ENCODE measurements around the gene EZR.
A peak's percentile ranks its signal among the peaks of the same experiment; 100 is the strongest.

The EZR gene

DNA sequence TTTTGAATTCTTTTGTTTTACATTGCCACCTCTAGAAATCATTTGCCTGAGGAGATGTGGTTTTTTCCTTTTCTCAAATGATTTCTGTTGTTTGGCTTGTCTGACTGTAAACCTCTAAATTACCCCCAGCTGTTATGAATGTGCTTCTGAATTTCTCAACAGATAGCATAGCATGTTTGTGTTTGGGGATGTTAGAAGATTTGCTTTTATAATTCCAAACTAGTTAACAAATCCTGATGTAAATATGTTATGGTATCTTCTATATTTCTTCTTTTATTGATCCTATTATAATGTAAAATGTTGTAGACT lies 31.6 kb upstream of the EZR start:
- no peak overlapping the region for H3K4me3 ChIP-seq (ENCODE audit: low read depth, low read length, poor library complexity, severe bottlenecking)
- no peaks in the 10 kb centered on the region for H3F3A ChIP-seq (ENCODE audit: insufficient read depth, low read length)
- H3K79me2 ChIP-seq (ENCODE audit: insufficient read depth, low read length), result no peaks in the 10 kb centered on the region
- TF ChIP-seq, protein P1, sequence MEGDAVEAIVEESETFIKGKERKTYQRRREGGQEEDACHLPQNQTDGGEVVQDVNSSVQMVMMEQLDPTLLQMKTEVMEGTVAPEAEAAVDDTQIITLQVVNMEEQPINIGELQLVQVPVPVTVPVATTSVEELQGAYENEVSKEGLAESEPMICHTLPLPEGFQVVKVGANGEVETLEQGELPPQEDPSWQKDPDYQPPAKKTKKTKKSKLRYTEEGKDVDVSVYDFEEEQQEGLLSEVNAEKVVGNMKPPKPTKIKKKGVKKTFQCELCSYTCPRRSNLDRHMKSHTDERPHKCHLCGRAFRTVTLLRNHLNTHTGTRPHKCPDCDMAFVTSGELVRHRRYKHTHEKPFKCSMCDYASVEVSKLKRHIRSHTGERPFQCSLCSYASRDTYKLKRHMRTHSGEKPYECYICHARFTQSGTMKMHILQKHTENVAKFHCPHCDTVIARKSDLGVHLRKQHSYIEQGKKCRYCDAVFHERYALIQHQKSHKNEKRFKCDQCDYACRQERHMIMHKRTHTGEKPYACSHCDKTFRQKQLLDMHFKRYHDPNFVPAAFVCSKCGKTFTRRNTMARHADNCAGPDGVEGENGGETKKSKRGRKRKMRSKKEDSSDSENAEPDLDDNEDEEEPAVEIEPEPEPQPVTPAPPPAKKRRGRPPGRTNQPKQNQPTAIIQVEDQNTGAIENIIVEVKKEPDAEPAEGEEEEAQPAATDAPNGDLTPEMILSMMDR (IDR thresholded peaks at IDR 0.05; ENCODE audit: low read length), result no peak
- TF ChIP-seq EZH2 (IDR thresholded peaks at IDR 0.05; ENCODE audit: borderline replicate concordance, low read length), result no peak
- no peak overlapping the region for H2AFZ ChIP-seq (ENCODE audit: low read length)
- no peaks in the 10 kb centered on the region for H3K9me3 ChIP-seq (ENCODE audit: low read length)
- no peak overlapping the region for H3K4me2 ChIP-seq (ENCODE audit: low read length)
- no peaks in the 10 kb centered on the region for H3K27me3 ChIP-seq (ENCODE audit: insufficient read depth, low read length)
- H3K36me3 ChIP-seq (ENCODE audit: insufficient read depth, low read length), result no peaks in the 10 kb centered on the region
- H3K9me2 ChIP-seq (ENCODE audit: low read depth, low read length), result no peaks in the 10 kb centered on the region
- H3K9ac ChIP-seq (ENCODE audit: low read length), result no peak overlapping the region
- H3K27ac ChIP-seq (ENCODE audit: low read depth, low read length, poor library complexity, severe bottlenecking), result no peak overlapping the region
- H3K4me1 ChIP-seq (ENCODE audit: insufficient read depth, low read length, severe bottlenecking), result peaks cover 52% of the 10 kb centered on the region
- no peaks in the 10 kb centered on the region for H4K20me1 ChIP-seq (ENCODE audit: insufficient read depth, low read length)

DNA sequence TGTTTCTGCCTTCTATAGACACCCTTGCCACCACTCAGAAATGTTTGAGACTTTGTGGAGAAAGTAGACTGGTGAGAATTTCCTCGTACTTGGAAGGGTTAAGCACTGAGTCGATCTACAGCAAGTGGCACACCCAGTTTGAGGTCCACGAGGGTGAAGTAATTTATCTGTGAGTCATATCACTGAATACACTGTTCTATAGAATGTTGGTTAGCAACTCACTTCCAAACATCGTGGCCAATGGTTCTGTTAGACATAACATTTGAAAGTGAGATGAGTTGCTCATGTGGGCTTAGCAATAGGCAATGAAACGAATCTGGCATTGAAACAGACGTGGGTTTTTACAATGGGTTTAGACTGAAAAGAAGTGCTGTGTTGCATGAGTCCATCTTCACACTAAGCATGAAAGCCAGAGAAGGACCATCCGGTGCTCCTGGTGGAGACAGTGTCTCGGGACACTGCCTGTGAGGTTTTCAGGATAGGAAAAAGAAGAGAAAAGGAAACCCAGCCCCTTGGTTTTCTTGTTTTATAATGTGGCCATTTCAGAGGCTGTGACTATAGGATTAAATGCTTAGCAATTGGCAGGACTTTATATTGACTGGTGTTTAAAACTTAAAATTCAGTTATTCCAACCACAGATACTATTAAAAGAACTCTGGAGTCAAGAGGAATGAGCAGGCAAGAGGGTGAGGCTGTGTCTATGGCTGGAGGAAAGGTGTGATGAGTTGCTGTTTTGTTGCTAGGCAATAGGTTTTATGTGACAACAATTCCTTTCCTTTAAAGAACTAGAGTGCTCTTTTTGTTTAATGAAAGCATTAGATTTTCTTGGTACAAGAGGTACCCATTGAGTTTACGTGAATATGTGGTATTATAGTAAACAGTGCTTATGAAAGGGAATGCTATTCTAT lies 31.0 kb upstream of the EZR start:
- no peaks in the 10 kb centered on the region for H3K36me3 ChIP-seq (ENCODE audit: insufficient read depth, low read length)
- H3K4me2 ChIP-seq (ENCODE audit: low read length), result peak overlapping the region; percentile 23; the same call in 1 of the 2 replicates
- TF ChIP-seq EZH2 (IDR thresholded peaks at IDR 0.05; ENCODE audit: borderline replicate concordance, low read length), result no peak
- TF ChIP-seq, protein P1 (IDR thresholded peaks at IDR 0.05; ENCODE audit: low read length), result no peak
- H3K79me2 ChIP-seq (ENCODE audit: insufficient read depth, low read length), result no peaks in the 10 kb centered on the region
- no peak overlapping the region for H3K9ac ChIP-seq (ENCODE audit: low read length)
- H3K27ac ChIP-seq (ENCODE audit: low read depth, low read length, poor library complexity, severe bottlenecking), result no peak overlapping the region
- H3F3A ChIP-seq (ENCODE audit: insufficient read depth, low read length), result no peaks in the 10 kb centered on the region
- H3K4me1 ChIP-seq (ENCODE audit: insufficient read depth, low read length, severe bottlenecking), result peaks cover 46% of the 10 kb centered on the region
- no peak overlapping the region for H3K4me3 ChIP-seq (ENCODE audit: low read depth, low read length, poor library complexity, severe bottlenecking)
- no peaks in the 10 kb centered on the region for H4K20me1 ChIP-seq (ENCODE audit: insufficient read depth, low read length)
- H2AFZ ChIP-seq (ENCODE audit: low read length), result no peak overlapping the region
- no peaks in the 10 kb centered on the region for H3K9me2 ChIP-seq (ENCODE audit: low read depth, low read length)
- no peaks in the 10 kb centered on the region for H3K9me3 ChIP-seq (ENCODE audit: low read length)
- no peaks in the 10 kb centered on the region for H3K27me3 ChIP-seq (ENCODE audit: insufficient read depth, low read length)

DNA sequence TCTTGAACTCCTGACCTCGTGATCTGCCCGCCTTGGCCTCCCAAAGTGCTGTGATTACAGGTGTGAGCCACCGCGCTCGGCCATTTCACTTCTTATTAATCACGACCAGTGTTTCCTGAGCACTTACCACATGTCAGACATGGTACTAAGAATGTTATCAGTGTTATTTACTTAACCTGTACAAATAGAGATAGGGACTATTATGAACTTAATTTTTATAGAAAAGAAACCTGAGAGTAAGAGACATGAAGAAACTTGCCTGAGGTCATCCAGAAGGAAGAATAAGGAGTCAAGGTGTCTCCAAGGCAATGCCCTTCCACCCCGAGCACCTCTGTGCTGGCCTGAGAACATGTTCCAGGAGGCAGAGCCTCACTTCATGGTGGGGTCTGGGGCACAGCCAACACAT lies 29.3 kb upstream of the EZR start:
- H3K27ac ChIP-seq (ENCODE audit: low read depth, low read length, poor library complexity, severe bottlenecking), result no peak overlapping the region
- H3K9me3 ChIP-seq (ENCODE audit: low read length), result no peaks in the 10 kb centered on the region
- TF ChIP-seq, protein P1 (IDR thresholded peaks at IDR 0.05; ENCODE audit: low read length), result no peak
- TF ChIP-seq EZH2 (IDR thresholded peaks at IDR 0.05; ENCODE audit: borderline replicate concordance, low read length), result no peak

More for the DNA sequence above, 29.3 kb upstream of the EZR start:
- Histone ChIP-seq H3K79me2 (ENCODE audit: insufficient read depth, low read length) (no peaks in the 10 kb centered on the region), H4K20me1 (ENCODE audit: insufficient read depth, low read length) (no peaks in the 10 kb centered on the region), H3K27me3 (ENCODE audit: insufficient read depth, low read length) (no peaks in the 10 kb centered on the region), H3K36me3 (ENCODE audit: insufficient read depth, low read length) (no peaks in the 10 kb centered on the region), H3F3A (ENCODE audit: insufficient read depth, low read length) (no peaks in the 10 kb centered on the region), H3K9me2 (ENCODE audit: low read depth, low read length) (no peaks in the 10 kb centered on the region), H3K4me1 (ENCODE audit: insufficient read depth, low read length, severe bottlenecking) (peaks cover 34% of the 10 kb centered on the region), H3K4me3 (ENCODE audit: low read depth, low read length, poor library complexity, severe bottlenecking) (no peak overlapping the region), H3K9ac (ENCODE audit: low read length) (no peak overlapping the region), H2AFZ (ENCODE audit: low read length) (no peak overlapping the region), H3K4me2 (ENCODE audit: low read length) (no peak overlapping the region)
